PFSK-1 (cell line): ENCODE results near the gene CHD5.

Experiments
- REST ChIP-seq, 2 experiments: IDR thresholded peaks; 2 replicates each; pipeline versions ENCODE4 v1.6.1 to v1.8.0; 2011 to 2012; ENCODE audit warnings: low read depth in 2 of 2, low read length in 2 of 2, control low read depth in 1 of 2, inconsistent platforms in 1 of 2, mild to moderate bottlenecking in 1 of 2, moderate library complexity in 1 of 2; ENCODE audit not compliant: insufficient read depth in 1 of 2
- TAF1 ChIP-seq: IDR thresholded peaks from 2 replicates; pipeline ENCODE4 v1.6.1; 2012; ENCODE audit warnings: low read length, control low read depth, borderline replicate concordance; ENCODE audit not compliant: insufficient read depth

- TF ChIP-seq REST (IDR thresholded peaks at IDR 0.05; ENCODE audit: insufficient read depth in 1 of 2, low read depth in 2 of 2, low read length in 2 of 2) (no peak), TAF1 (no peak)
Measured at GRCh38 chr1:6113116-6113515, 67.0 kb downstream of the CHD5 start.
